K562 (cell line): ENCODE data around the gene UQCC5. TPM values are rescaled to one million over a fixed set of nuclear protein-coding genes. Genes with fewer than 3 reads are reported as not detected.

Source experiments
- ATAC-seq: fragments of 200-7000 bp; cut with Tn5 transposase; 3 replicates; pipeline ENCODE4 v1.9.1; 2020; ENCODE audit warnings: moderate library complexity
- BruUV-seq: library from RNA; stranded (reverse); fragments of 400-500 nt; replicated peaks from 2 replicates; lab custom pipeline; 2021; lab: Mats Ljungman, UMichigan
- CTCF ChIA-PET: fragments of 300-600 bp; formaldehyde crosslinking; extraction: SDS; loops from one replicate; lab custom pipeline; 2021; ENCODE audit warnings: low intra/inter-chr PET ratio; lab: Yijun Ruan, JAX
- POLR2A ChIA-PET: fragments of 300-600, 350-650 bp; sonication (Branson Sonifier 250); formaldehyde crosslinking; extraction: SDS; loops from one replicate; lab custom pipeline; 2021; ENCODE audit warnings: antibody characterized with exemption, inconsistent platforms; lab: Yijun Ruan, JAX
- DNase-seq, 4 experiments: peaks; one replicate each; pipeline versions ENCODE4 v3.0.0 to v3.0.0-alpha.2; 2011 to 2018; ENCODE audit warnings: low spot score in 3 of 4, mixed read lengths in 3 of 4; ENCODE audit errors: extremely low read depth in 1 of 4
- FAIRE-seq: peaks from 2 replicates; lab custom pipeline; 2011; peaks lifted over from hg19 to GRCh38; lab: Jason Lieb, UNC
- H2AFZ ChIP-seq: 2 replicates; pipeline ENCODE4 v1.6.0; 2011; ENCODE audit warnings: low read depth, low read length, control low read depth, inconsistent platforms
- H3K27ac ChIP-seq: fragments of 200-600 bp; 3 replicates; pipeline ENCODE4 v1.8.0; 2011; ENCODE audit warnings: low read depth, mild to moderate bottlenecking, control low read depth, inconsistent platforms, low read length, moderate library complexity, mixed read lengths; ENCODE audit errors: extremely low read depth
- H3K27me3 ChIP-seq, 2 experiments: fragments of 300-600 bp in 1 of 2; 2 replicates in 1 of 2; 3 replicates in 1 of 2; pipeline versions ENCODE4 v1.6.0 to v1.8.0; 2011; ENCODE audit warnings: inconsistent platforms in 2 of 2, low read length in 2 of 2, mild to moderate bottlenecking in 1 of 2, mixed read lengths in 1 of 2, moderate library complexity in 1 of 2; ENCODE audit not compliant: control insufficient read depth in 2 of 2, insufficient read depth in 2 of 2
- H3K36me3 ChIP-seq: fragments of 300-600 bp; 3 replicates; pipeline ENCODE4 v1.8.0; 2011; ENCODE audit warnings: mild to moderate bottlenecking, low read length, inconsistent platforms; ENCODE audit not compliant: control insufficient read depth, insufficient read depth
- H3K4me1 ChIP-seq, 2 experiments: fragments of 200-600 bp in 1 of 2; replicated peaks in 1 of 2; 2 replicates in 1 of 2; 3 replicates in 1 of 2; pipeline versions ENCODE4 v1.5.1 to v1.8.0; 2011; ENCODE audit warnings: inconsistent platforms in 2 of 2, low read length in 2 of 2, mild to moderate bottlenecking in 1 of 2, mixed read lengths in 1 of 2, moderate library complexity in 1 of 2; ENCODE audit not compliant: control insufficient read depth in 2 of 2, insufficient read depth in 2 of 2
- H3K4me2 ChIP-seq: 2 replicates; pipeline ENCODE4 v1.6.1; 2011; ENCODE audit warnings: low read length, control low read depth, inconsistent platforms, mixed read lengths; ENCODE audit not compliant: insufficient read depth
- H3K4me3 ChIP-seq: fragments of 200-600 bp; sonication (generic), shearing (Covaris generic); 2 replicates; pipeline ENCODE4 v1.5.1; 2016; ENCODE audit warnings: control low read depth, inconsistent platforms
- H3K79me2 ChIP-seq: fragments of 200-600 bp; 3 replicates; pipeline ENCODE4 v1.8.0; 2011; ENCODE audit warnings: low read length, inconsistent platforms; ENCODE audit not compliant: control insufficient read depth, insufficient read depth
- H3K9ac ChIP-seq, 2 experiments: 2 replicates each; pipeline versions ENCODE4 v1.6.0 to v1.6.1; 2011; ENCODE audit warnings: low read depth in 2 of 2, low read length in 2 of 2, control low read depth in 1 of 2, inconsistent platforms in 1 of 2, mild to moderate bottlenecking in 1 of 2, mixed read lengths in 1 of 2; ENCODE audit not compliant: insufficient read depth in 1 of 2
- H3K9me1 ChIP-seq: one replicate; pipeline ENCODE4 v1.6.0; 2011; ENCODE audit warnings: inconsistent platforms, mild to moderate bottlenecking, low read length, moderate library complexity; ENCODE audit not compliant: control insufficient read depth, insufficient read depth
- H3K9me3 ChIP-seq: replicated peaks from 2 replicates; pipeline ENCODE4 v1.5.1; 2011; ENCODE audit warnings: low read depth, low read length, inconsistent platforms; ENCODE audit not compliant: control insufficient read depth, insufficient read depth
- H4K20me1 ChIP-seq: replicated peaks from 2 replicates; pipeline ENCODE4 v1.6.1; 2011; ENCODE audit warnings: low read length, inconsistent platforms, mixed read lengths; ENCODE audit not compliant: control insufficient read depth, insufficient read depth
- CREB3L1 ChIP-seq: fragments of 450-650 bp; IDR thresholded peaks from 2 replicates; pipeline ENCODE4 v1.6.1; 2014; ENCODE audit warnings: low read depth, mild to moderate bottlenecking, moderate library complexity, borderline replicate concordance
- ZBTB33 ChIP-seq: sonication (generic); formaldehyde crosslinking; IDR thresholded peaks from 2 replicates; pipeline ENCODE4 v1.8.1; 2023; ENCODE audit warnings: mild to moderate bottlenecking, missing genetic modification reagents
- WGBS: fragments of 100-300 bp; shearing (Covaris generic); methylation state at CpG from one replicate; pipeline ENCODE4 v1.1.6; 2016; ENCODE audit warnings: low coverage, mixed read lengths; ENCODE audit not compliant: insufficient coverage; ENCODE audit errors: missing lambda C conversion rate; 5-methylcytosine and 5-hydroxymethylcytosine counted together
- in situ Hi-C: fragments of 300-500 bp; cut with MboI; formaldehyde crosslinking; loops from 4 replicates; pipeline ENCODE4 v1.15.0; 2018; ENCODE audit warnings: inconsistent platforms, mixed read lengths
- intact Hi-C: fragments of 100-400 bp; cut with micrococcal nuclease; formaldehyde crosslinking; loops from 2 replicates; pipeline ENCODE4 v1.14.2; 2022
- polyA plus RNA-seq, 8 experiments: library from polyadenylated mRNA; depleted of rRNA in 4 of 8; stranded (reverse) in 5 of 8; unstranded in 3 of 8; fragments of >200 nt; fragmentation: Nextera tagmentation in 2 of 8; fragmentation: Illumina TruSeq in 1 of 8; extraction: Ambion mirVana in 2 of 8; extraction: Trizol in 1 of 8; gene quantifications; 2 replicates each; pipeline versions ENCODE4 v1.2.1 to v1.2.3, GENCODE V29; 2011 to 2014; ENCODE audit warnings: inconsistent platforms in 1 of 8, missing spikeins in 1 of 8
- total RNA-seq, 7 experiments: library from RNA; depleted of rRNA in 6 of 7; stranded (reverse); fragments of >200 nt in 6 of 7; fragmentation: Illumina TruSeq in 2 of 7; extraction: Trizol in 2 of 7; gene quantifications; 2 replicates each; pipeline versions ENCODE4 v1.2.1 to v1.2.3, GENCODE V29; 2011 to 2021; ENCODE audit warnings: low replicate concordance in 1 of 7

The UQCC5 gene
- total and polyA plus RNA-seq, 9 of the 15 experiments (the other 6 are each of a cell fraction or from before 2014, with no cell fraction given), result 10.2 to 55.4 (median 33.8) TPM

GRCh38 chr3:52520716-52521487 lies 15.5 kb upstream of the UQCC5 start:
- CTCF ChIA-PET, result no interaction called here
- intact Hi-C loops, result no loop called here
- TF ChIP-seq ZBTB33 (CRISPR knock-in tag), result 0 out of 2 replicates have a peak, but pooled peaks have one; percentile 21
- TF ChIP-seq CREB3L1, result no peak
- 81% methylated on average over 12 of the region's 20 CpGs for WGBS
- no peak overlapping the region for H3K27ac ChIP-seq
- peaks cover 12 to 63% of the 10 kb centered on the region in 2 experiments; a peak in 4 of 5 replicates for H3K4me1 ChIP-seq
- H3K36me3 ChIP-seq, result peaks cover 24% of the 10 kb centered on the region; the same call in 2 of the 3 replicates
- H3K27me3 ChIP-seq, result no peaks in the 10 kb centered on the region
- DNase-seq, result no peak
- no peak overlapping the region for H3K4me2 ChIP-seq
- H3K79me2 ChIP-seq, result no peaks in the 10 kb centered on the region
- no peak for FAIRE-seq
- no peak overlapping the region for H3K4me3 ChIP-seq
- BruUV-seq, result no TSS peak
- H3K9me1 ChIP-seq, result no peaks in the 10 kb centered on the region
- H3K9ac ChIP-seq, result no peak overlapping the region; a peak in 1 of 4 replicates
- POLR2A ChIA-PET, result interaction anchor here (0.6 to 1.0 kb wide), 2 partner anchors 11 to 148 kb away, joined by 3 read pairs; no protein-coding TSS in a partner anchor
- no peak for ATAC-seq
- no peaks in the 10 kb centered on the region for H4K20me1 ChIP-seq
- in situ Hi-C loops, result no loop called here
- no peak overlapping the region for H2AFZ ChIP-seq
- no peaks in the 10 kb centered on the region for H3K9me3 ChIP-seq
